Lower lobe of right lung (tissue), 2 donors: Measurements from ENCODE around the gene KLF13. TPM values are rescaled to one million over a fixed set of nuclear protein-coding genes. Genes with fewer than 3 reads are reported as not detected.

Source experiments
- ATAC-seq, 2 donors: fragments of 200-7000 bp; cut with Tn5 transposase; one replicate each; pipeline ENCODE4 v1.9.1; 2020 to 2022; ENCODE audit warnings: mild to moderate bottlenecking in 2 of 2, moderate library complexity in 2 of 2
- DNase-seq: peaks from one replicate; pipeline ENCODE4 v3.0.0-alpha.2; 2020
- H3K27ac ChIP-seq: fragments of 200-600 bp; one replicate; pipeline ENCODE4 v1.8.0; 2022
- H3K27me3 ChIP-seq: fragments of 200-600 bp; one replicate; pipeline ENCODE4 v1.8.0; 2022; ENCODE audit warnings: low read depth
- H3K36me3 ChIP-seq: fragments of 200-600 bp; one replicate; pipeline ENCODE4 v1.8.0; 2022; ENCODE audit warnings: mild to moderate bottlenecking
- H3K4me1 ChIP-seq: fragments of 200-600 bp; one replicate; pipeline ENCODE4 v1.8.0; 2022
- H3K4me3 ChIP-seq: fragments of 200-600 bp; one replicate; pipeline ENCODE4 v1.8.0; 2022; ENCODE audit warnings: mild to moderate bottlenecking
- H3K9me3 ChIP-seq: fragments of 200-600 bp; one replicate; pipeline ENCODE4 v1.8.0; 2022
- CTCF ChIP-seq: fragments of 200-600 bp; IDR thresholded peaks from one replicate; pipeline ENCODE4 v1.8.0; 2022; ENCODE audit warnings: antibody characterized with exemption, mild to moderate bottlenecking
- intact Hi-C: fragments of 100-400 bp; cut with DNase I; formaldehyde crosslinking; loops from one replicate; pipeline ENCODE4 v1.11.0; 2022
- total RNA-seq: library from RNA; stranded (reverse); fragmentation: NEBNext Ultra II Directional; extraction: Animal tissue kit (Norgen Biotek cat#: 25700); gene quantifications from one replicate; pipeline ENCODE4 v1.2.1, GENCODE V29; 2021
- donor health status: DM: no; HTN: yes; CAD: no; lungs with severe emphysema.

Gene KLF13
- total RNA-seq, 1 donor from 2014 or later: 178 TPM

- Histone ChIP-seq H3K27ac (peak overlapping the region; percentile 88), H3K4me3 (no peak overlapping the region), H3K9me3 (no peaks in the 10 kb centered on the region), H3K4me1 (peaks cover 100% of the 10 kb centered on the region), H3K27me3 (no peaks in the 10 kb centered on the region), H3K36me3 (peaks cover 4% of the 10 kb centered on the region)
- no peak for TF ChIP-seq CTCF
- ATAC-seq (no peak), DNase-seq (no peak)
- intact Hi-C loops: no loop called here
These were observed 14.4 kb downstream of the KLF13 start for GRCh38 chr15:31341071-31341470.

GRCh38 chr15:31341496-31342195 is 15.0 kb downstream of the KLF13 start:
- Histone ChIP-seq H3K4me3 (no peak overlapping the region), H3K27ac (peak overlapping the region; percentile 88), H3K9me3 (no peaks in the 10 kb centered on the region), H3K36me3 (peaks cover 9% of the 10 kb centered on the region), H3K27me3 (no peaks in the 10 kb centered on the region), H3K4me1 (peaks cover 100% of the 10 kb centered on the region)
- ATAC-seq (no peak), DNase-seq (no peak)
- intact Hi-C loops: no loop called here
- no peak for TF ChIP-seq CTCF

GRCh38 chr15:31342381-31342780 is 15.7 kb downstream of the KLF13 start:
- no peak for TF ChIP-seq CTCF
- no peaks in the 10 kb centered on the region for H3K27me3 ChIP-seq
- H3K9me3 ChIP-seq: no peaks in the 10 kb centered on the region
- DNase-seq (no peak), ATAC-seq (no peak)
- intact Hi-C loops: no loop called here
- peaks cover 100% of the 10 kb centered on the region for H3K4me1 ChIP-seq
- H3K27ac ChIP-seq: peak overlapping the region; percentile 88
- H3K4me3 ChIP-seq: no peak overlapping the region
- peaks cover 14% of the 10 kb centered on the region for H3K36me3 ChIP-seq

GRCh38 chr15:31342781-31343626 is 16.4 kb downstream of the KLF13 start:
- H3K27ac ChIP-seq: peak overlapping the region; percentile 88
- peaks cover 20% of the 10 kb centered on the region for H3K36me3 ChIP-seq
- no peak for TF ChIP-seq CTCF
- intact Hi-C loops: no loop called here
- no peaks in the 10 kb centered on the region for H3K9me3 ChIP-seq
- no peaks in the 10 kb centered on the region for H3K27me3 ChIP-seq
- peak overlapping the region; percentile 17 for H3K4me3 ChIP-seq
- no peak for ATAC-seq
- peaks cover 100% of the 10 kb centered on the region for H3K4me1 ChIP-seq
- DNase-seq: peak; percentile 46

DNA sequence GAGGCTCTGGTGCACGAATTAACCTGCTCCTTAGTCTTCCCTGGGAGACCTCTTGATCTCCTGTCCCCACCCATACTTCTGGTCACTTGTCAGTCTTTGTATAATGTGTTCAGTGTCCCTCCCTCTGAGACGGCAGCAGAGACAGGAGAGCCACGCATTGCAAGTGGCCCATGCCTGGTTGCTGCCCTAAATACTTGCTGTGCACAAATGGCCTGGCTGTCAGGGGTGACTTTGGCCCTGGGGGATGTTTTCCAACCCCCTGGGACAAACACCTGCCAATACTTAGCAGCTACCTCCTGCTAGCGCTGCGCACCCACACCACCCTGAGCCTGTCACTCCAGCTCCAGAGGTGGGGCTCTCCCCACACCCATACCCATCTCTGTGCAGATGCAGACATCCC is 17.2 kb downstream of the KLF13 start:
- Histone ChIP-seq H3K27ac (peak overlapping the region; percentile 88), H3K4me3 (peak overlapping the region; percentile 17), H3K4me1 (peaks cover 100% of the 10 kb centered on the region), H3K36me3 (peaks cover 28% of the 10 kb centered on the region), H3K9me3 (no peaks in the 10 kb centered on the region), H3K27me3 (no peaks in the 10 kb centered on the region)
- ATAC-seq (peak in 1 of 2 donors; percentile 12), DNase-seq (no peak)
- intact Hi-C loops: no loop called here
- TF ChIP-seq CTCF: no peak
